Upper lobe of left lung (tissue), 4 donors: ENCODE data around the gene XIRP2.

Experiments used
- POLR2A ChIP-seq, 4 donors: fragments of 450-650 bp; IDR thresholded peaks; one replicate each; pipeline ENCODE4 v1.5.1; 2016 to 2017; ENCODE audit warnings: antibody characterized with exemption in 4 of 4, mild to moderate bottlenecking in 2 of 4
- POLR2AphosphoS5 ChIP-seq, 2 donors: sonication (generic); formaldehyde crosslinking; IDR thresholded peaks; one replicate each; pipeline ENCODE4 v1.5.1; 2017; ENCODE audit warnings: antibody characterized with exemption in 2 of 2
- TF ChIP-seq, protein P1 (sequence below), 6 experiments: fragments of 450-650 bp in 4 of 6; fragments of 200-600 bp in 2 of 6; sonication (generic) in 2 of 6; IDR thresholded peaks; one replicate each; pipeline ENCODE4 v1.5.1; 2016 to 2019; ENCODE audit warnings: antibody characterized with exemption in 6 of 6

DNA sequence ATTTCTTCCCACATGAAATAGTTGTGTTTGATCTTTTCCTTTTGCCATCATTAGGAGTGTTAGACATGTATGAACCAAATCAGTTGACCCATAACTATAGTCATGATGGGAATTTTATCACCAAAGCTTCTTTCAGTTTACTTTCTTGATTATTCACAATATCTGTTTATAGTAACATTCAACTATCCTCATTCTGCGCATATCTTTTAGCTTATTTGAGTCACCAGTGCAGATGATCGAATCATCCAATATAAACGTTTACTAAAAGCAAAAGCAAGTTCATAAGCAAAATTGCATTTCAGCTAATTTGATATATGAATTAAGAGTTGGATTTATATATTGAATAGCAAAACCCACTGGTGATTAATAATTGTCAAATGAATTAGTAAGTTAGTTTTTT lies 216.4 kb downstream of the XIRP2 start:
- TF ChIP-seq, protein P1, sequence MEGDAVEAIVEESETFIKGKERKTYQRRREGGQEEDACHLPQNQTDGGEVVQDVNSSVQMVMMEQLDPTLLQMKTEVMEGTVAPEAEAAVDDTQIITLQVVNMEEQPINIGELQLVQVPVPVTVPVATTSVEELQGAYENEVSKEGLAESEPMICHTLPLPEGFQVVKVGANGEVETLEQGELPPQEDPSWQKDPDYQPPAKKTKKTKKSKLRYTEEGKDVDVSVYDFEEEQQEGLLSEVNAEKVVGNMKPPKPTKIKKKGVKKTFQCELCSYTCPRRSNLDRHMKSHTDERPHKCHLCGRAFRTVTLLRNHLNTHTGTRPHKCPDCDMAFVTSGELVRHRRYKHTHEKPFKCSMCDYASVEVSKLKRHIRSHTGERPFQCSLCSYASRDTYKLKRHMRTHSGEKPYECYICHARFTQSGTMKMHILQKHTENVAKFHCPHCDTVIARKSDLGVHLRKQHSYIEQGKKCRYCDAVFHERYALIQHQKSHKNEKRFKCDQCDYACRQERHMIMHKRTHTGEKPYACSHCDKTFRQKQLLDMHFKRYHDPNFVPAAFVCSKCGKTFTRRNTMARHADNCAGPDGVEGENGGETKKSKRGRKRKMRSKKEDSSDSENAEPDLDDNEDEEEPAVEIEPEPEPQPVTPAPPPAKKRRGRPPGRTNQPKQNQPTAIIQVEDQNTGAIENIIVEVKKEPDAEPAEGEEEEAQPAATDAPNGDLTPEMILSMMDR (IDR thresholded peaks at IDR 0.05), result no peak
- no peak for TF ChIP-seq POLR2AphosphoS5 (IDR thresholded peaks at IDR 0.05)
- no peak for TF ChIP-seq POLR2A (IDR thresholded peaks at IDR 0.05)
